A172 (cell line): ENCODE results near the gene TAMALIN. TPM values are rescaled to one million over a fixed set of nuclear protein-coding genes. Genes with fewer than 3 reads are reported as not detected.
A peak's percentile ranks its signal among the peaks of the same experiment; 100 is the strongest.
"Not testable (repeated sequence)": the region's sequence is repeated elsewhere in the genome, so short reads cannot be mapped to it uniquely, and the experiment has no call there.

ENCODE experiments used
- DNase-seq: peaks from one replicate; pipeline ENCODE4 v3.0.0-alpha.2; 2015; ENCODE audit warnings: low spot score
- total RNA-seq: library from RNA; depleted of rRNA; stranded (reverse); fragments of >200 nt; shearing (Covaris generic); gene quantifications from 2 replicates; pipeline ENCODE4 v1.2.3, GENCODE V29; 2014; rRNA removed

Gene TAMALIN
- 2.3 and 3.3 TPM in 2 replicates for total RNA-seq

GRCh38 chr12:52006726-52007157, at the start of gene TAMALIN:
TAMALIN (plus strand) TSS chr12:52006946; CDS start chr12:52007020, 74 bp downstream.
- no peak for DNase-seq

- DNase-seq: no peak
Observed at GRCh38 chr12:51958542-51958941, 48.2 kb upstream of the TAMALIN start.

- DNase-seq: no peak
Observed at GRCh38 chr12:51959211-51959610, 47.5 kb upstream of the TAMALIN start.

GRCh38 chr12:51959921-51960320, 46.8 kb upstream of the TAMALIN start:
- DNase-seq: no peak

- no peak for DNase-seq
Observed at GRCh38 chr12:51960488-51960887, 46.3 kb upstream of the TAMALIN start.

GRCh38 chr12:51960890-51961289, 45.9 kb upstream of the TAMALIN start:
- no peak for DNase-seq

GRCh38 chr12:51961834-51962233, 44.9 kb upstream of the TAMALIN start:
- no peak for DNase-seq

- no peak for DNase-seq
Observed at GRCh38 chr12:51962737-51963136, 44.0 kb upstream of the TAMALIN start.

GRCh38 chr12:51963477-51963876, 43.3 kb upstream of the TAMALIN start:
- no peak for DNase-seq

GRCh38 chr12:51969643-51970042, 37.1 kb upstream of the TAMALIN start:
- DNase-seq: no peak

- peak; percentile 41 for DNase-seq
Observed at GRCh38 chr12:51970904-51971646, 35.7 kb upstream of the TAMALIN start.

GRCh38 chr12:51971679-51972421, 34.9 kb upstream of the TAMALIN start:
- DNase-seq: peak; percentile 8

GRCh38 chr12:51972422-51972812, 34.3 kb upstream of the TAMALIN start:
- no peak for DNase-seq

GRCh38 chr12:51972849-51973273, 33.9 kb upstream of the TAMALIN start:
- peak; percentile 62 for DNase-seq

- DNase-seq: no peak
Observed at GRCh38 chr12:51973560-51973959, 33.2 kb upstream of the TAMALIN start.

- DNase-seq: no peak
Observed at GRCh38 chr12:51974646-51975045, 32.1 kb upstream of the TAMALIN start.

- no peak for DNase-seq
Observed at GRCh38 chr12:51975196-51975595, 31.6 kb upstream of the TAMALIN start.

- DNase-seq: no peak
Observed at GRCh38 chr12:51976376-51977160, 30.2 kb upstream of the TAMALIN start.

GRCh38 chr12:51977320-51977753, 29.4 kb upstream of the TAMALIN start:
- DNase-seq: no peak

GRCh38 chr12:51979306-51979705, 27.4 kb upstream of the TAMALIN start:
- not testable (repeated sequence) for DNase-seq

- peak; percentile 59 for DNase-seq
Observed at GRCh38 chr12:51980051-51980808, 26.5 kb upstream of the TAMALIN start.

- no peak for DNase-seq
Observed at GRCh38 chr12:51980809-51981127, 26.0 kb upstream of the TAMALIN start.
